GM18511 (cell line): Measurements from ENCODE around the gene SLC10A2.
"Not testable (repeated sequence)": the region's sequence is repeated elsewhere in the genome, so short reads cannot be mapped to it uniquely, and the experiment has no call there.

Experiments used
- ATAC-seq: cut with Tn5 transposase; IDR thresholded peaks from one replicate; pipeline ENCODE4 v1.9.1; 2021; ENCODE audit warnings: mild to moderate bottlenecking, moderate library complexity; ENCODE audit not compliant: unreplicated experiment

The SLC10A2 gene, protein sequence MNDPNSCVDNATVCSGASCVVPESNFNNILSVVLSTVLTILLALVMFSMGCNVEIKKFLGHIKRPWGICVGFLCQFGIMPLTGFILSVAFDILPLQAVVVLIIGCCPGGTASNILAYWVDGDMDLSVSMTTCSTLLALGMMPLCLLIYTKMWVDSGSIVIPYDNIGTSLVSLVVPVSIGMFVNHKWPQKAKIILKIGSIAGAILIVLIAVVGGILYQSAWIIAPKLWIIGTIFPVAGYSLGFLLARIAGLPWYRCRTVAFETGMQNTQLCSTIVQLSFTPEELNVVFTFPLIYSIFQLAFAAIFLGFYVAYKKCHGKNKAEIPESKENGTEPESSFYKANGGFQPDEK

DNA sequence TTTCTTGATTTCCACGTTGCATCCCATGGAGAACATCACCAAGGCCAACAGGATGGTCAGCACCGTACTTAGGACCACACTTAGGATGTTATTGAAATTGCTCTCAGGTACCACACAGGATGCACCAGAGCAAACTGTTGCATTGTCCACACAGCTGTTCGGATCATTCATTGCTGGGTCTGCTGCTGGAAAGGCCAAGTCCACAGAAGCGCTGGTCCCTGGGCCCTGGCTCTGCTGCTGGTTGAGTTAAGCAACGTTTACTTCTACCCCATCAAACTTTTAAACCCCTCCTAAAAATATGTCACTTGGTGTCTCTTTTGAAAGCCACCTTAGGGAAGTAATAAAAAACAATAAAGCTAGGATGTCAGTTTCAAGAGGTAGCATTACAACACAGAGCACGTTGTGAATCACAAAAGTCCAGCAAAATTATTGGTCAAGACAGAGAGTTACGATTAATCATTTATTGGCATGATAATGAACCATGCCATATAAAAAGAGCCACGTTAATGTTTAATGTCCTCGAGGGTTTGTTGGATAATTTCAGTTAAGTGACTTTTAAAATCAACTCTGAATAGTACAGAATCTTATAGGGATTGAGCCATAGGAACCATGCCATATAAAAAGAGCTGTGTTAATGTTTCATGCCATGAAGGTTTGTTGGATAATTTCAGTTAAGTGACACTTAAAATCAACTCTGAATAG lies at the start of gene SLC10A2:
Gene SLC10A2, minus strand, starts transcription at position 339 of the 702 bp plus-strand sequence. Its CDS starts 168 bp downstream, at position 171.
- no peak for ATAC-seq

DNA sequence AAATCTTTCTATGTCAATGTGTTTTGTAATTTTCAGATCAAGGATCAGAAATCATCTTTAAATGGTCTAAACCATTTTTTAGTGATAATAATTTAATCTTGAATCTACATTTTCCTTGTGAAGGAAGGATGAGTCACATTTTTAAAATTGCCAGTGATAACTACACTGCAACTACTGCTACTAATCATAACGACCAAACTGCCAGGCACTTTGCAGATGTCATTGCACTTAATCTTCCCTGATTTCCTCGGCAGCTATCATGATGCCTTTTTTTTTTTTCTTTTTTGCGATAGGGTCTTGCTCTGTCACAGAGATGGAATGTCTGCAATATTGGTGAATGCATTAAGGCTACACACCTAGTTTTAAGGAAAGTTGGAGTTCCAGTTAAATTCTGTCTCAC lies 41.4 kb upstream of the SLC10A2 start:
- ATAC-seq = no peak

DNA sequence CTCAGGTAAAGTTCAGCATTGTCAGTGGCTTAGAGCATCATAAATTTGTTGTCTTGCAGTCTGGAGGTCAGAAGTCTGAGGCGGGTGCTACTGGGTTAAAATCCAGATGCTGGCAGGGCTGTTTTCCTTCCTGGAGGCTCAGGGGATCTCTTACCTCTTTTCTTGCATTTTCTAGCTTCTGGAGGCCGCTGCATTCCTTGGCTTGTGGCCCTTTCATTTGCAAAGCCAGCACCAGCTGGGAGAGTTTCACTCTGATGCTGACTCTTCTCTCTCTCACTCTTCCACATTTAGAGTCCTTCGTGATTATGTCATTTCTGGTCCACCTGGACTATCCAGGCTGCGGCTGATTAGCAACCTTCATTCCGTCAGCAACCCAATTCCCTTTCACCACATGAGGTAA lies 38.1 kb upstream of the SLC10A2 start:
- no peak for ATAC-seq

DNA sequence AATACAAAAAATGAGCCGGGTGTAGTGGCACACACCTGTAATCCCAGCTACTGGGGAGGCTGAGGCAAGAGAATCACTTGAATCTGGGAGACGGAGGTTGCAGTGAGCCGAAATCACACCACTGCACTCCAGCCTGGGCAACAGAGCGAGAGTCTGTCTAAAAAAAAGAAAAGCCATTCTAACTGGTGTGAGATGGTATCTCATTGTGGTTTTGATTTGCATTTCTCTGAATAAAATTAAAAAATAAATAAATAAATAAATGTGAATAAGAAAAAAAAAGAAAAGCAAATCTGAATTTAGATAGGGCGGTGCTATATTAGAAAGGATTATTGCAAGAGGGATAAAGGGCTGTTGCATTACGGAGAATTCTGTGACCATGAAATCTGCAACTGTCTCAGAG lies 37.2 kb upstream of the SLC10A2 start:
- not testable (repeated sequence) for ATAC-seq

DNA sequence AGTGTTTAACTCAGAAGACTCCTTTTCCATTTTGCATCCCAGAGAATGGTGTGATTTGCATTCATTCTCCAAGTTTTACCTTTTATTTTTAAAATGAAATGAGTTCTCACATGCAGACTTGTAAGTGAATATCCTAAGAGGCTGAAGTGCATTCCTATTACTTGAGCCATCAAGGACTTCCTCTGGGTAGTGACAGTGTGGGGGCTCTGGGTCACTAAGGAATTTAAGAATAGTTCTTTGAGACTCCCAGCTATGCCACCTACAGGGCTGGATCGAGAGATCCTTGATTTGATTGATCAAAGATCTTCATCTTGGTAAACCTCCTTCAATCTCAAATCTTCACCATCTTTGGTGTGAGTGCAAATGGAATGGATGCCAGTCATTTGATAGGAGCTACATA lies 36.3 kb upstream of the SLC10A2 start:
- ATAC-seq = no peak

DNA sequence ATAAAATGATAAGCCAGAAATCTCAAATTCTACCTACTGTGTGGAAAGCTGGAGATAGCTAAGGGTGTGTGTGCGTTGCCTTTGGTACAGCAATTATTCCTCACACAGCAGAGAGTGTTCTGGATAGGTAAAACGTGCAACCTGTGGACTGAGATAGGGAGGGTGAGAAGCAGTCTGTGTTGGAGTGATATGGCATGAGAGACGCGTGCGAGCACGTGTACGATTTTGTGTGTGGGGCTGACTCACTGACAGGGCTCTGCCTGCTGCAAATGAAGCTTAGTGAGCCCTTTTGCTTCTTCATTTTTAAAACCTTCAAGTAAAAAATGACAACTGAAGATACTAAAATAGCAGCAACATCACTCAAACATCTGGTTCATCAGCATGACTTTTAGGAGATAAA lies 35.7 kb upstream of the SLC10A2 start:
- ATAC-seq = no peak

DNA sequence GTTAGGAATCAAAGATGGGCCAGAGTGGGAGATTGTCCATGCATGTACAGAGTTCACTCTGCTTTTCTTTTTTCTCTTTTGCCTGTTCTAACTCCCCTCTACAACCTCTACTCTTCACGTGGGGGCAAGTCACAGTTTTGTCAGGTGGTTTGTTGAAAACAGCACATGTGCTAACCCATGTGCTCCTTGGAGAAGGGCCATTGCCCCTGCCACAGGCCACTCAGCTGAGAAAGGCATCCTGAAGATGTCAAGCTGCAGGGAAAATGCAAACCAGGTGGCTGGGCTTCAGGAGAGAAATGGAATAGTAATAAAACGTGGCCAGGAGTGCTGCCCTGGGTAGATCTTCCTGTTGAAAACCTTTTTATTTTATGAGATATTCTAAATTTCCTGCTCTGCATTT lies 35.3 kb upstream of the SLC10A2 start:
- no peak for ATAC-seq

DNA sequence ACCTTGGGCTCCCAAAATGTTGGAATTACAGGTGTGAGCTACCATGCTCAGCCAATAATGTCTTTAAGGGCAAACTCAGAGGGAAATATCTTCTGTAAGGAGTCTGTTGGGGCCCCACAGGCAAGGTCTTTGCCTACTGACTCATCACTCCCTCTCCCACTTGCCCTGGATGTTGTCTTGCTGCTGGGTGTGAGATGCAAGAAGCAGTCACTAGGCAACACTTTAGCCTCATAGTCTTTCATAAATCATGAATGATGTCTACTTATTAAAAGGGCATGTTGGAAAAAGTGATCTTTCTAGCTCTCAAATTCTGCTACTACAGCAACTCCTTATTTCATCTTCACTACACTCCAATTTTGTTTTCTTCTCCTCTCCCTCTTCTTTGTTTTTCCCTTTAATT lies 34.6 kb upstream of the SLC10A2 start:
- no peak for ATAC-seq

DNA sequence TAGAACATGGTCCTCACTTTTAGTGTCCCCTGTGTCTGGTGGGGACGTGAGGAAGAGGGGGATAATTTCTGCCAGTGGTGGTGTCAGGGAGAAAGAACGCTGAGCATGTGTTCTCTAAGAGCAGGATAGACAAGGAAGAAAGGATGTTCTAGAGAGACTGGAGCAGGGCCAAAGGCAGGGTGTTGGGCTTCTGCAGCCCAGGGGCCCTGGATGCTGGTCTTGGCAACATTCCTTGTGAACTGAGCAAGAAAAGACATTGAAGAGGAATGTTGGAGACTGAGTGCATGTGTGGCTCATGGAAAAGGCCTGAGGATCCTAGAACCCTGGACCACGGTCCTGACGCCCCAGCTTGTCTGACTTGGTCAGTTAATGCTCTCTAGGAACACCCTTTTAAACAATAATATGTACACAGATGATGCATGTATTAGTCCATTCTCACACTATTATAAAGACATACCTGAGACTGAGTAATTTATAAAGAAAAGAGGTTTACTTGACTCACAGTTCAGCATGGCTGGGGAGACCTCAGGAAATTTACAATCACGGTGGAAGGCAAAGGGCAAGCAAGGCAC lies 33.6 kb upstream of the SLC10A2 start:
- ATAC-seq = no peak

DNA sequence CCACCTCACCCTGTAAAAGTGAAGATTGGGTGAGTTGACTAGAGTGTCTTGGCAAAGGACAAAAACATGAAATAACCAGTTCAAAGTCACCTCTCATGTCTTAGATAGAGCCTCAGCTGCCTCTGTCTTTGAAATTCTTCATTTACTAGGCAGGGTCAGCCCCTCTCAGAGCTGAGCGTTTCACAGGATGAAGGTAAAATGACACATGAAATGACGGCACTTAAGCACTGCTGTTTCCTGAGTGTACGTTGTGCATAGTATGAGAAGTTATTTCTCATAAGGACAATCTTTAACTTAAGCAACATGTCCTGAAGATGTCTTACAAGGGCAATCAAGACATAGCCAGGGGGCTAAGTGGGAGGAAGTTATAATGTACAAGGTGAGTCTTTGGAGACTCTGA lies 32.3 kb upstream of the SLC10A2 start:
- ATAC-seq = no peak

DNA sequence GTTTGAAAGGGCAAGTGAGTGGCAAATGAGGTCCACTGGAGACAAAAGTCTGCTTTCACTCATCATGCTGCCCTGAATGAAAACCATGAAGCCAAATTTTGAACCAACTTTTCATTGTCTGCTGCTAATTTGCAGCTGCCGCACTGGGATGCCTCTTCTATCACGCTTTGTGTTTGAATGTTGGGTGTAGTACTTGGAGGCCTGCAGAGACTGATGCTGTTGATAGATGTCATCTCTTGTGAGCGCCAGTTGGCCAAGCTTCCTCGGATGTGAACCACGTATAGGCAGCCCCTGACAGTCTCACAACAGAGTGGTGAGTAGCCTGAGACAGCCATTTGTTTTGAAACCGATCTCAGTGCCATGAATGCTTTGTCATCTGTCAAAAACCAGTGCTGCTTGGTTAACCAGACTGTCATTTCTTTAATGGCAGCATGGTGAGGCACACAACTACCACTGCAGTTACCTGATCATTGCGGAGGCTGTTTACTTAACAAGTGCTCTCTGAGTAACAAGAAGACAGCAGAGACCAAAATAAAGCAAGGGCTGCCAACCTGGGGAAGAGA lies 31.2 kb upstream of the SLC10A2 start:
- ATAC-seq = no peak

DNA sequence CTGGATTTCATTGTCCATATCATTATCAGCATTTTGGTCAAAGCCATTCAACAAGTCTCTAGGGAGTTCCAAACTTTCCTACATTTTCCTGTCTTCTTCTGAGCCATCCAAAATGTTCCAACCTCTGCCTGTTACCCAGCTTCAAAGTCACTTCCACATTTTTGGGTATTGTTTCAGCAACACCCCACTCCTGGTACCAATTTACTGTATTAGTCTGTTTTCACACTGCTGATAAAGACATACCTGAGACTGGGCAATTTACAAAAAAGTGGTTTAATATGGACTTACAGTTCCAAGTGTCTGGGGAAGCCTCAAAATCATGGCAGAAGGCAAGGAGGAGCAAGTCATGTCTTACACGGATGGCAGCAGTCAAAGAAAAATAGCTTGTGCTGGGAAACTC lies 27.4 kb upstream of the SLC10A2 start:
- not testable (repeated sequence) for ATAC-seq

DNA sequence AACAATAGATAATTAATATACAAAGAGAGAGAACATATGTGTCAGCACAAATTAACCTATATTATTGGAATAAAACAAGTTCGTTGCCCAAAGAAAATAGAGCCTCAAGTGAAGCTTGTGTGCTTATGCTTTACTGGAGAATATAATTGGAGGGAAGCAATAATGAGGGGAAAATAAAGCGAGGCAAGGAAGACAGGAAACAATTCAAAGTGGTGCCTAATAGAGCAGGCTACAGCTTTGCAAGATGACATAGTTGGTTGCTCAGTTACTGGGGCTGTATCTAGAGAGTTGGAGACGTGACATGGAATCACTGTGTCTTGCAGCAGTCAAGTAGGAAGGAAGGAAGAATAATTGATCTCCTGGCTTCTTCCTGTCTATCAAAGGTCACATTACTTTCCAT lies 21.1 kb upstream of the SLC10A2 start:
- no peak for ATAC-seq

DNA sequence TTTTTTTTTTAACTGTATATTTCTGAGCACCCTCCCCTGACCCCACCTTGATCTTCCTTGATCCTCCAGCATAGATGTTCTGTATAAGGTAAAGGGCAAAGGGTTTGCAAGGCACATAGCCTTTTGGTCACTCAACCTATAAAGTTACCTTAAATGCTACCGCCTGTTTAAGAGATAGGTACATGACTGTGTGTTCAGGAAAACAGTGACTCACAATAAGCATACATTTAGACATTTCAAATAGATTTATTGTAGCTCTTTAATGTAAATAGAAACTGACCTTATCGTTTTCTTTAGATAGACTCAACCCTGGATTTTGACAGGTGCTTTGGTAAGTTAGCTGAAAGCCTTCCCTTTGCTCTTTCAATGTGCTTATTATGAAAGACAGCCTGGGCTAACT lies 15.2 kb upstream of the SLC10A2 start:
- ATAC-seq = no peak

DNA sequence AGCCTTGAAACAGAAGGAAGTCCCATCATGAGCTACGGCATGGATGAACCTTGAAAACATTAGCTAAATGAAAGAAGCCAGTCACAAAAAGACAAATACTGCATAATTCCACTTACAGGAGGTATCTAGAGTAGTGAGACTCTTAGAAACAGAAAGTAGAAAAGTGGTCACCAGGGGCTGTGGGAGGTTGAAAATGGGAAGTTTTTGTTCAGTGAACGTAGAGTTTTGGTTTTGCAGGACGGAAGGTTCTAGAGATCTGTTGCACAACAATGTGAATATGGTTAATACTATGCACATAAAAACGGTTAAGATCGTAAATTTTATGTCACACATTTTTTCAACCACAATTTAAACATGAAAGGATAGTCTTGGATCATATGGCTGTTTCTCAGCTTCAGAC lies 11.9 kb upstream of the SLC10A2 start:
- peak; percentile 93 for ATAC-seq

DNA sequence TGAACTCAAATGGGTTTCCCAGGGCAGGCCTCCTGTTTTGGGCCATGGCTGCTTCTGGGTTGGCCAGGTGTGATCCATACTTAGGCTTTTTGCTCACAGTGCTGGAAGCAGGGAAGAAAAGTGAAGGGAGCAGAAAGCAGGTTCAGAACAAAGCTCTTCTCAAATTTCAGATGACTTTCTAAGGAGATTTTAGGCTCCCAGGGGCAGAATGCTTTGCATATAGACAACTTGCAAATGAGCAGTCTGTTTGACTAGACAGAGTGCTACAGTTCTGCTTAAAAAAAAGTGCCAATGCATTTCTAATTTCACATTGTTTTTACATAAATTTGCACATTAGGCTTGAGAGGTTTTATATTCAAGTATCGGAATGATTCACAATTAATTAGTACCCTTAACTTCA lies 2.6 kb upstream of the SLC10A2 start:
- ATAC-seq = no peak

DNA sequence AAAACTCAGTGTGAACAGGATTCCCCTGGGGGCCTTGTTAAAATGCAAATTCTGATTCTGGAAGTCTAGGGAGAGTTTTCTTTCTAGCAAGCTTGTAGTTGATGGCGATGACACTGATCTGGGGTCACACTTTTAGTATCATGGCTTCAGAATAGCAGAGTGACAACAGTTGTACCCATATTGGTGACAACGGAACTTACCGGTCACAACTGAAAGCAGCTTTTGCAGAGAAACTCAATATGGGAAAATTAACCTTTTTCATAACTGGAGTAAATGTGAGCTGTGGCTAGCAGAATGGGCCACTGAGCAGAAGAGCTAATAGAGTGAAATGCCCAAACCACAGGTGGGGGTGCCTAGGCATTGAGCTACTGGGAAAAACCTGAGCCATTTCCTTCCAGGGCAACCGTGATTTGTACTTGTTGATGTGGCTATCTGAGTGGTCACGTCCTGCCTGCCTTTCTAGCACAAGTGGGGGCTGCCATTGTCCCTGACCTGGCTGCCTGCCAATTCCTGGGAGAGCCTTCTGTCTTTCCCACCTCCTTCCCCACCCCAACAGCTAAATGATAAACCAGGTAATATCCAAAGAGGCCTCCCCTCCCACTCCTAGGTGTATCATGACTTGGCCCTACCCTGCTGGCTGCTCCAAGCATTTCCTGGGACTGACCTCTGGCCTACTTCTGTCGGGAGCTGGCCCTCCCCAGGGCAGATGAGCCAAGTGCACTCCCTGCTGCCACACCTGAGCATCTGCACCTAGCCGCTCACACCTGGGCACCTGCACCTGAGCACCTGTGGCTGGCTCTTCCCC lies 1.7 kb upstream of the SLC10A2 start:
- ATAC-seq = peak; percentile 43

DNA sequence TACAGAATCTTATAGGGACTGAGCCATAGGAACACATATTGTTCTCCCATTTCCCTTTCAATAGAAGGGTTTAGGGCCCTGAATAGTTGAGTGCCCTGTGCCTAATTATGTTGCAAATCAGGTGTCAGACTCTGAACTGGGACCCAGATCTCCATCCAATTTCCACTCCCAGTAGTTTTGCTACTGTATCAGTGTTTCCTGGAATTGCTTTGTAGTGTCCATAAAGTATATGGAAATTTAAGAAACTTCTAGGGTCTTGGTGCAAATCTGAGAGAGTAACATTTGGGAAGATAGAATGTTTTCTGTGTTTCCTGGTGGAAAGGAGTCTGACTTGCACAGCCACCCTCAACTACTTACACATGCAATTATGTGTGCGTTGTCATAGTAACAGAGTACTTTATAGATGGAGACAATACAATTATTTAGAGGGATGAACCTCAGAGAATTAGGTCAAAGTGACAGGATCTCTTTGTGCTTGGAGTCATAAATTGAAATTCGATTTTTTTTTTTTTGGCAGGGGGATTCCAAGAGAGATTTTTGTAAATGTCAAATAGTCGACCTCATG lies 646 bp upstream of the SLC10A2 start:
- ATAC-seq = no peak

DNA sequence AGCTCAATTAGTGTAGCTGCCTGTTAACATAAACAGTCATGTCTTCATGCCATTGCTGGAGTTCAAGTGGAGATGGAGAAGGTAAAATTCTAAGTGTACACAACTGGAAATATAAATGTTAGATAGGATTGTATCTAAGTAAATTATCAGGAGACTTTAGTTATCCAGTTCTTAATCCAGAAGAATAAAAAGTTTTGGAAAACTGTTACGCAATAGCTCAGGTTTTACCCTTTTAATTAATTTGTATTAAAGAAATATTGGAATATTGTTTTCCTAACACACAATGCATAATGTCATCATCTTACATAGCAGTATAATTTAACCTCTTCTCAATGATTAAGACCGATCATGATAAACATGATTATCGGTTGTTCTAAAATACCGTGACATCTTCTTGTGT lies 2.8 kb downstream of the SLC10A2 start:
- no peak for ATAC-seq

DNA sequence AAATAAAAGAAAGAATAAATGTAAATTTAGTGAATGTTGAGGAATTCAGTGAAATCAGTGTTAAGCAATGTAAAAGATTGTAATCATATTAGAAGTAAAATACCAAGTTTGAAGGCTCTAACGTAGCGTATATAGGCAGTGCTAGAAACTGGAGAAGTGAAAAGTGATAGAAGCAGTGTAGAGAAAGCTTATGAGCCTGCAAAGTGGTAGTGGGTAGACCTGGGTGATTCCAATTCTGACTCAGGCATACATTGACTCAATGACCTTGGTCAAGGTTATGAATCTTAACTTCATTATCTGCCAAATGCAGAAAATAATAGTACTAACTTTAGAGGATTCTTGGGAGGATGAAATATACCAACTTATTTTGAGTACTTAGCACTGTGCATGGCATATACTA lies 4.1 kb downstream of the SLC10A2 start:
- no peak for ATAC-seq

DNA sequence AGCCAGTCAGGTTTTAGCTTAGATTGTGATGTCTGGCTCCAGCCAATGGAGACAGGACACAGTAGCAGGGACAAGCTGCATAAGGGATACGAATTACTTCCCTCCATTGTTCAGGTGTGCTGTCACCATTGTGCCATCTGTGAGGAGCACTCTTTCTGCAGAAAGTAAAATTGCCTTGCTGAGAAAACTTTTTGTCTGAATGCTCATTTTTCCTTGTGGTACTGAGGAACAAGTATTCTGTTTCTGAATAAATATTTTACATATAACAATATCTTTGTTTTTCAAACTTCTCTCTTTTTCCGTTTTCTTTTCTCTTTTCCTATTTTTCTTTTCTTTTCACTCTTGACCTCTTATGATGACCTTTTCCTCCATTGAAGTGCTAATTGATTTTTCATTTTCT lies 10.2 kb downstream of the SLC10A2 start:
- ATAC-seq = no peak
